ENCODE results near the gene VN1R5.

VN1R5 gene

DNA sequence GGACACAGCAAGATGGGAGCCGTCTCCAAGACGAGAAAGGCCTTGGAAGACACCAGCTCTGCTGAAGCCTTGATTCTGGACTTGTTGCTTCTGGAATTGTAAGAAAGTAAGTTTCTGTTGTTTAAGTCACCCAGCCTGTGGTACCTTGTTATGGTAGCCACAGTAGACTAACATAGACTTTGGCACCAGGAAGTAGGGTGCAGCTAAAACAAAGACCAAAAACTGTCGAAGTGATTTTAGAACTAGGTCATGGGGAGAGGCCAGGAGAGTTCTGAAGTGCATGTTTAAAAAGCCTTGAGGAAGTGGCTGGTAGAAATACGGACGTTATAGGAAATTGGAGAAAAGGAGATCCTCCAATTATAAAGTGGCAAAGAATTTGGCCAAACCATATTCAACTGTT is 47.3 kb downstream of the VN1R5 start:
- DNase-seq = no peak

DNA sequence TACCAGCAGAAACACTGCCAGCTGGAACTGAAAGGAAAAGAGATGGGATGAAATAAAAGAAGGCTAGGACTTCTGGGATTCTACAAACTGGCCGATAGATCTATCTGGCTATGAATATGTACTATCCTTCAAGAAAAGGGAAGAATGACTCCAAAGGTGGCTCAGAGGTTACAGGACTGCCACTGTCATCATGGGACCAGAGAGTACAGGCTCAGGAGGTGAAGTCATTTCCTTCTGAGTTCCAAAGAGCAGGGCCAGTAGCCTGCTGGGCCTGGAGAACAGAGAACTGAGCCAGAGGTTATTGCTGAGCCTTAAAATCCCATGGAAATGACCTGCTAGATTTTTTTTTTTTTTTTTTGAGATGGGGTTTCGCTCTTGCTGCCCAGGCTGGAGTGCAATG is 48.2 kb downstream of the VN1R5 start:
- no peak for DNase-seq
